NCI-H1105 treated with DMSO at 0.1 percent for 48 hours (cell line): Measurements from ENCODE around the gene WBP2.
"Not testable (repeated sequence)": the region's sequence is repeated elsewhere in the genome, so short reads cannot be mapped to it uniquely, and the experiment has no call there.

Experiments used
- DNase-seq: peaks from one replicate; lab custom pipeline; 2025; lab: John Stamatoyannopoulos, UW

WBP2 gene

GRCh38 chr17:75888484-75888883 is 33.3 kb upstream of the WBP2 start:
- DNase-seq, result no peak

GRCh38 chr17:75885860-75886259 is 30.7 kb upstream of the WBP2 start:
- DNase-seq, result not testable (repeated sequence)

GRCh38 chr17:75885431-75885830 is 30.3 kb upstream of the WBP2 start:
- DNase-seq, result no peak

GRCh38 chr17:75881678-75882454 is 26.7 kb upstream of the WBP2 start:
- DNase-seq, result no peak

GRCh38 chr17:75880266-75880665 is 25.1 kb upstream of the WBP2 start:
- DNase-seq, result no peak

GRCh38 chr17:75878174-75878998 is 23.3 kb upstream of the WBP2 start, which contains the start of gene TRIM47:
TRIM47 (minus strand) TSS chr17:75878581; CDS start chr17:75878548, 33 bp downstream.
- DNase-seq, result no peak

- DNase-seq, result peak; percentile 52
These were observed 22.6 kb upstream of the WBP2 start for GRCh38 chr17:75877752-75878173.

GRCh38 chr17:75876938-75877751 is 22.0 kb upstream of the WBP2 start:
- no peak for DNase-seq

GRCh38 chr17:75876190-75876937 is 21.2 kb upstream of the WBP2 start:
- no peak for DNase-seq

- no peak for DNase-seq
These were observed 20.7 kb upstream of the WBP2 start for GRCh38 chr17:75875940-75876189.

- no peak for DNase-seq
These were observed 20.2 kb upstream of the WBP2 start for GRCh38 chr17:75875182-75875939.

GRCh38 chr17:75874323-75875181 is 19.4 kb upstream of the WBP2 start:
- DNase-seq, result no peak

- DNase-seq, result no peak
These were observed 18.6 kb upstream of the WBP2 start for GRCh38 chr17:75873587-75874322.

GRCh38 chr17:75872434-75873351 is 17.6 kb upstream of the WBP2 start:
- DNase-seq, result no peak

GRCh38 chr17:75870228-75870627 is 15.1 kb upstream of the WBP2 start:
- not testable (repeated sequence) for DNase-seq

- no peak for DNase-seq
These were observed 14.4 kb upstream of the WBP2 start for GRCh38 chr17:75869282-75870141.

- DNase-seq, result not testable (repeated sequence)
These were observed 13.7 kb upstream of the WBP2 start for GRCh38 chr17:75868730-75869281.
